Neuronal stem cell (in vitro differentiated cells): ENCODE measurements around the gene TEX38.

Experiments
- DNase-seq: peaks from one replicate; pipeline ENCODE4 v3.0.0-alpha.2; 2013; ENCODE audit warnings: low spot score
- H2AFZ ChIP-seq: one replicate; pipeline ENCODE4 v1.6.1; 2013; ENCODE audit warnings: mild to moderate bottlenecking, low read length, inconsistent platforms
- H2AK5ac ChIP-seq: 2 replicates; pipeline ENCODE4 v1.6.1; 2013; ENCODE audit warnings: low read depth, mild to moderate bottlenecking, inconsistent platforms, low read length, moderate library complexity, mixed read lengths
- H2BK120ac ChIP-seq: 2 replicates; pipeline ENCODE4 v1.6.1; 2013; ENCODE audit warnings: low read depth, mild to moderate bottlenecking, inconsistent platforms, low read length, moderate library complexity, mixed read lengths
- H2BK12ac ChIP-seq: one replicate; pipeline ENCODE4 v1.6.1; 2013; ENCODE audit warnings: low read length, inconsistent platforms
- H2BK15ac ChIP-seq: 2 replicates; pipeline ENCODE4 v1.6.1; 2013; ENCODE audit warnings: mild to moderate bottlenecking, low read length, inconsistent platforms, mixed read lengths
- H2BK5ac ChIP-seq: one replicate; pipeline ENCODE4 v1.6.1; 2013; ENCODE audit warnings: inconsistent platforms, mild to moderate bottlenecking, low read length, moderate library complexity
- H3K14ac ChIP-seq: one replicate; pipeline ENCODE4 v1.6.1; 2013; ENCODE audit warnings: low read length, inconsistent platforms
- H3K18ac ChIP-seq: 2 replicates; pipeline ENCODE4 v1.6.1; 2013; ENCODE audit warnings: low read length, inconsistent platforms
- H3K23ac ChIP-seq: 2 replicates; pipeline ENCODE4 v1.6.1; 2013; ENCODE audit warnings: low read depth, mild to moderate bottlenecking, mixed read lengths, low read length, inconsistent platforms; ENCODE audit not compliant: poor library complexity
- H3K27ac ChIP-seq: replicated peaks from 3 replicates; pipeline ENCODE4 v1.5.1; 2013; ENCODE audit warnings: low read length, inconsistent platforms
- H3K27me3 ChIP-seq, 3 experiments: 2 replicates each; pipeline ENCODE4 v1.6.1; 2013; ENCODE audit warnings: low read length in 3 of 3, mild to moderate bottlenecking in 2 of 3, inconsistent platforms in 1 of 3, low read depth in 1 of 3, mixed read lengths in 1 of 3, moderate library complexity in 1 of 3; ENCODE audit not compliant: control insufficient read depth in 3 of 3, insufficient read depth in 3 of 3
- H3K36me3 ChIP-seq, 2 donors: replicated peaks in 1 of 2; 2 replicates each; pipeline ENCODE4 v1.6.1; 2013; ENCODE audit warnings: low read length in 2 of 2; ENCODE audit not compliant: control insufficient read depth in 2 of 2, insufficient read depth in 2 of 2
- H3K4ac ChIP-seq: 2 replicates; pipeline ENCODE4 v1.6.1; 2013; ENCODE audit warnings: inconsistent platforms, mild to moderate bottlenecking, low read length, moderate library complexity
- H3K4me1 ChIP-seq, 2 donors: 1 replicate in 1 of 2; 2 replicates in 1 of 2; pipeline ENCODE4 v1.6.1; 2013; ENCODE audit warnings: low read length in 2 of 2, low read depth in 1 of 2; ENCODE audit not compliant: control insufficient read depth in 2 of 2, insufficient read depth in 1 of 2
- H3K4me2 ChIP-seq: one replicate; pipeline ENCODE4 v1.6.1; 2013; ENCODE audit warnings: mild to moderate bottlenecking, low read length, inconsistent platforms; ENCODE audit not compliant: insufficient read depth, poor library complexity, severe bottlenecking
- H3K4me3 ChIP-seq, 2 donors: 2 replicates each; pipeline ENCODE4 v1.5.1; 2013; ENCODE audit warnings: low read length in 2 of 2, mild to moderate bottlenecking in 2 of 2, inconsistent platforms in 1 of 2, moderate library complexity in 1 of 2
- H3K79me1 ChIP-seq: one replicate; pipeline ENCODE4 v1.6.1; 2013; ENCODE audit warnings: low read depth, mild to moderate bottlenecking, inconsistent platforms, low read length, moderate library complexity
- H3K9ac ChIP-seq: one replicate; pipeline ENCODE4 v1.6.1; 2013; ENCODE audit warnings: mild to moderate bottlenecking, low read depth, low read length, inconsistent platforms; ENCODE audit not compliant: poor library complexity
- H3K9me3 ChIP-seq, 2 donors: replicated peaks in 1 of 2; 2 replicates each; pipeline versions ENCODE3 to v1.6.1; 2013; ENCODE audit warnings: low read length in 2 of 2, mild to moderate bottlenecking in 2 of 2, inconsistent platforms in 1 of 2, low read depth in 1 of 2, mixed read lengths in 1 of 2, moderate library complexity in 1 of 2; ENCODE audit not compliant: control insufficient read depth in 2 of 2, insufficient read depth in 1 of 2
- H4K8ac ChIP-seq: one replicate; pipeline ENCODE4 v1.6.1; 2013; ENCODE audit warnings: low read depth, mild to moderate bottlenecking, inconsistent platforms, low read length, moderate library complexity
- H4K91ac ChIP-seq: one replicate; pipeline ENCODE4 v1.6.1; 2013; ENCODE audit warnings: low read length, low read depth, mild to moderate bottlenecking, inconsistent platforms; ENCODE audit not compliant: poor library complexity
- WGBS, 2 donors: extraction: QIAGEN DNeasy Blood & Tissue Kit; methylation state at CpG; one replicate each; pipeline ENCODE4 v1.1.7; 2013; ENCODE audit warnings: missing lambda C conversion rate in 2 of 2, mixed read lengths in 1 of 2; ENCODE audit not compliant: insufficient read length in 2 of 2, insufficient replicate concordance in 1 of 2; ENCODE audit errors: extremely low coverage in 2 of 2; 5-methylcytosine and 5-hydroxymethylcytosine counted together

TEX38 gene

GRCh38 chr1:46665983-46666382, 5.7 kb upstream of the TEX38 start:
- Histone ChIP-seq H3K4me1 (peaks cover 5 to 6% of the 10 kb centered on the region in 2 donors), H4K8ac (no peak overlapping the region), H2BK15ac (no peak overlapping the region), H3K4me2 (no peak overlapping the region), H3K14ac (no peak overlapping the region), H3K9ac (no peak overlapping the region), H3K4me3 (no peak overlapping the region), H3K23ac (no peak overlapping the region), H4K91ac (no peak overlapping the region), H3K79me1 (no peaks in the 10 kb centered on the region), H3K27ac (no peak overlapping the region), H2BK5ac (no peak overlapping the region), H3K9me3 (no peaks in the 10 kb centered on the region), H3K36me3 (peaks cover 5 to 34% of the 10 kb centered on the region in 2 donors), H2AK5ac (no peak overlapping the region), H2AFZ (no peak overlapping the region), H3K4ac (no peak overlapping the region), H2BK120ac (no peak overlapping the region), H3K27me3 (no peaks in the 10 kb centered on the region), H3K18ac (no peak overlapping the region), H2BK12ac (no peak overlapping the region)
- DNase-seq, result no peak
- WGBS, 2 donors, result no CpG with 5 or more reads among the region's 2 CpGs

GRCh38 chr1:46667782-46668760, 3.6 kb upstream of the TEX38 start, which contains the start of gene ATPAF1:
ATPAF1 (minus strand) TSS chr1:46668364; CDS start chr1:46668322, 42 bp downstream.
- H3K9ac ChIP-seq, result peak within 1 kb of the TSS; percentile 78
- no peak within 1 kb of the TSS for H2BK120ac ChIP-seq
- WGBS, 2 donors, result no CpG with 5 or more reads among the region's 96 CpGs
- peak within 1 kb of the TSS; percentile 77 to 87 for H3K4me3 ChIP-seq
- H2BK15ac ChIP-seq, result no peak within 1 kb of the TSS
- no peak within 1 kb of the TSS for H2BK12ac ChIP-seq
- H3K18ac ChIP-seq, result peak within 1 kb of the TSS; percentile 51
- peak; percentile 66 for DNase-seq
- peak within 1 kb of the TSS; percentile 94 for H4K8ac ChIP-seq
- no peak within 1 kb of the TSS for H2BK5ac ChIP-seq
- peak within 1 kb of the TSS; percentile 20 for H3K27ac ChIP-seq
- H3K79me1 ChIP-seq, result no peaks in the 10 kb centered on the region
- no peaks in the 10 kb centered on the region for H3K9me3 ChIP-seq
- no peaks in the 10 kb centered on the region for H3K27me3 ChIP-seq
- peak within 1 kb of the TSS; percentile 91 for H2AFZ ChIP-seq
- H3K4me2 ChIP-seq, result peak within 1 kb of the TSS; percentile 83
- H3K4ac ChIP-seq, result no peak within 1 kb of the TSS
- H3K36me3 ChIP-seq, result peaks cover 5 to 28% of the 10 kb centered on the region in 2 donors
- H3K14ac ChIP-seq, result no peak within 1 kb of the TSS
- peaks cover 6 to 12% of the 10 kb centered on the region in 2 donors for H3K4me1 ChIP-seq
- peak within 1 kb of the TSS; percentile 34 for H3K23ac ChIP-seq
- no peak within 1 kb of the TSS for H4K91ac ChIP-seq
- H2AK5ac ChIP-seq, result no peak within 1 kb of the TSS

GRCh38 chr1:46670134-46670533, 1.5 kb upstream of the TEX38 start:
- Histone ChIP-seq H4K8ac (no peak overlapping the region), H3K27ac (no peak overlapping the region), H2BK15ac (no peak overlapping the region), H2AFZ (no peak overlapping the region), H3K4me1 (peaks cover 6 to 12% of the 10 kb centered on the region in 2 donors), H2BK12ac (no peak overlapping the region), H3K4ac (no peak overlapping the region), H3K9ac (no peak overlapping the region), H4K91ac (no peak overlapping the region), H2AK5ac (no peak overlapping the region), H3K14ac (no peak overlapping the region), H3K27me3 (no peaks in the 10 kb centered on the region), H3K23ac (no peak overlapping the region), H3K79me1 (no peaks in the 10 kb centered on the region), H3K4me2 (no peak overlapping the region), H3K36me3 (peaks cover 0 to 27% of the 10 kb centered on the region in 2 donors), H3K18ac (no peak overlapping the region), H3K9me3 (no peaks in the 10 kb centered on the region), H3K4me3 (no peak overlapping the region), H2BK120ac (no peak overlapping the region), H2BK5ac (no peak overlapping the region)
- DNase-seq, result no peak
- no CpG with 5 or more reads among the region's 1 CpG for WGBS, 2 donors

GRCh38 chr1:46672696-46673095, 1.0 kb downstream of the TEX38 start:
- no peak for DNase-seq
- Histone ChIP-seq H3K36me3 (peaks cover 0 to 41% of the 10 kb centered on the region in 2 donors), H3K9ac (no peak overlapping the region), H2BK15ac (no peak overlapping the region), H3K9me3 (no peaks in the 10 kb centered on the region), H3K4me3 (no peak overlapping the region), H2AFZ (no peak overlapping the region), H3K79me1 (no peaks in the 10 kb centered on the region), H3K18ac (no peak overlapping the region), H3K4ac (no peak overlapping the region), H3K27ac (peak overlapping the region; percentile 6), H3K14ac (no peak overlapping the region), H3K4me1 (peaks cover 0 to 11% of the 10 kb centered on the region in 2 donors), H3K27me3 (no peaks in the 10 kb centered on the region), H3K4me2 (no peak overlapping the region), H2AK5ac (no peak overlapping the region), H2BK12ac (no peak overlapping the region), H2BK120ac (no peak overlapping the region), H2BK5ac (no peak overlapping the region), H4K8ac (no peak overlapping the region), H3K23ac (no peak overlapping the region), H4K91ac (no peak overlapping the region)
- WGBS, 2 donors, result 100% methylated on average over 2 of the region's 8 CpGs; no CpG with 5 or more reads in 1 of the 2 donors
